Natural killer cell (primary cell): ENCODE measurements around the gene HSPBP1. TPM values are rescaled to one million over a fixed set of nuclear protein-coding genes. Genes with fewer than 3 reads are reported as not detected.
A peak's percentile ranks its signal among the peaks of the same experiment; 100 is the strongest.

Experiments used
- ATAC-seq, 3 donors: fragments of 150-1000 bp in 2 of 3; fragments of 200-7000 bp in 1 of 3; cut with Tn5 transposase; 1 replicate in 1 of 3; 2 replicates in 2 of 3; pipeline ENCODE4 v1.10.0; 2021; ENCODE audit warnings: mild to moderate bottlenecking in 2 of 3, moderate library complexity in 2 of 3
- DNase-seq, 2 donors: peaks; one replicate each; pipeline versions ENCODE4 v3.0.0 to v3.0.0-alpha.2; 2013 to 2021; ENCODE audit warnings: mixed read lengths in 1 of 2
- H3K27ac ChIP-seq: one replicate; pipeline ENCODE4 v1.5.1; 2013; ENCODE audit warnings: mild to moderate bottlenecking, low read length
- H3K27me3 ChIP-seq: one replicate; pipeline ENCODE4 v1.6.1; 2013; ENCODE audit warnings: low read length; ENCODE audit not compliant: control insufficient read depth, insufficient read depth
- H3K36me3 ChIP-seq: one replicate; pipeline ENCODE4 v1.6.1; 2013; ENCODE audit warnings: low read length; ENCODE audit not compliant: control insufficient read depth, insufficient read depth
- H3K4me1 ChIP-seq: one replicate; pipeline ENCODE4 v1.6.1; 2013; ENCODE audit warnings: low read length; ENCODE audit not compliant: control insufficient read depth, insufficient read depth
- H3K4me3 ChIP-seq: one replicate; pipeline ENCODE4 v1.5.1; 2013; ENCODE audit warnings: low read length
- H3K9me3 ChIP-seq: one replicate; pipeline ENCODE4 v1.6.1; 2013; ENCODE audit warnings: low read length; ENCODE audit not compliant: control insufficient read depth, insufficient read depth
- H3K27ac Mint-ChIP-seq, 2 donors: one replicate each; pipeline ENCODE4 v1.8.0; 2022; ENCODE audit warnings: mild to moderate bottlenecking in 2 of 2, mixed read lengths in 2 of 2, moderate library complexity in 1 of 2
- H3K27me3 Mint-ChIP-seq, 2 donors: one replicate each; pipeline ENCODE4 v1.8.0; 2022; ENCODE audit warnings: low read depth in 2 of 2, mixed read lengths in 2 of 2
- H3K36me3 Mint-ChIP-seq: one replicate; pipeline ENCODE4 v1.8.0; 2022; ENCODE audit warnings: mixed read lengths
- H3K4me1 Mint-ChIP-seq, 2 donors: one replicate each; pipeline ENCODE4 v1.8.0; 2022; ENCODE audit warnings: mixed read lengths in 2 of 2
- H3K4me3 Mint-ChIP-seq: one replicate; pipeline ENCODE4 v1.8.0; 2022; ENCODE audit warnings: mild to moderate bottlenecking, moderate library complexity, mixed read lengths
- H3K9me3 Mint-ChIP-seq, 2 donors: one replicate each; pipeline ENCODE4 v1.8.0; 2022; ENCODE audit warnings: mixed read lengths in 2 of 2
- CTCF ChIP-seq: fragments of 200-600 bp; IDR thresholded peaks from one replicate; pipeline ENCODE4 v1.8.0; 2022; ENCODE audit warnings: antibody characterized with exemption
- WGBS: methylation state at CpG from one replicate; pipeline ENCODE4 v1.1.7; 2013; ENCODE audit warnings: missing lambda C conversion rate; ENCODE audit not compliant: insufficient coverage; 5-methylcytosine and 5-hydroxymethylcytosine counted together
- intact Hi-C: fragments of 100-400 bp; cut with micrococcal nuclease; formaldehyde crosslinking; loops from one replicate; pipeline ENCODE4 v1.14.2; 2022
- total RNA-seq, 4 donors: library from RNA; stranded (reverse); fragments of 120-200 nt in 1 of 4; gene quantifications; one replicate each; pipeline versions ENCODE4 v1.2.3 to v1.2.4, GENCODE V29; 2013 to 2022

Gene HSPBP1
- total RNA-seq, 3 donors from 2014 or later (not counting 1 experiment from before 2014, with no cell fraction given) = 17.1 to 19.5 (median 18.5) TPM

GRCh38 chr19:55301459-55302317 lies 21.8 kb upstream of the HSPBP1 start:
- peak; percentile 90 for TF ChIP-seq CTCF
- ATAC-seq (peak; percentile 93 to 95 (median 94)), DNase-seq (peak; percentile 96)
- H3K4me3 ChIP-seq = peak overlapping the region; percentile 35
- H3K4me1 Mint-ChIP-seq = peaks cover 0 to 13% of the 10 kb centered on the region in 2 donors
- peaks cover 15% of the 10 kb centered on the region for H3K4me1 ChIP-seq
- H3K27ac Mint-ChIP-seq = peak overlapping the region; percentile 75 to 92
- H3K9me3 ChIP-seq = no peaks in the 10 kb centered on the region
- H3K27ac ChIP-seq = peak overlapping the region; percentile 46
- H3K27me3 Mint-ChIP-seq = no peaks in the 10 kb centered on the region
- H3K27me3 ChIP-seq = no peaks in the 10 kb centered on the region
- no peaks in the 10 kb centered on the region for H3K9me3 Mint-ChIP-seq
- H3K36me3 ChIP-seq = no peaks in the 10 kb centered on the region
- peak overlapping the region; percentile 84 for H3K4me3 Mint-ChIP-seq
- no peaks in the 10 kb centered on the region for H3K36me3 Mint-ChIP-seq
- WGBS = 11% methylated on average over 41 of the region's 42 CpGs
- intact Hi-C loops = loop anchor here (1.0 to 2.0 kb wide), 3 partner anchors 37 to 117 kb away; partner anchors contain the start of genes KMT5C, RPL28 and TMEM238

GRCh38 chr19:55300886-55301458 lies 21.1 kb upstream of the HSPBP1 start:
- peaks cover 0 to 13% of the 10 kb centered on the region in 2 donors for H3K4me1 Mint-ChIP-seq
- peak overlapping the region in 1 of 2 donors; percentile 92 for H3K27ac Mint-ChIP-seq
- H3K27ac ChIP-seq = no peak overlapping the region
- H3K9me3 ChIP-seq = no peaks in the 10 kb centered on the region
- no peak for TF ChIP-seq CTCF
- ATAC-seq (no peak), DNase-seq (no peak)
- no peaks in the 10 kb centered on the region for H3K36me3 Mint-ChIP-seq
- intact Hi-C loops = loop anchor here (2.0 kb wide), 2 partner anchors 38 to 84 kb away; partner anchors contain the start of genes KMT5C, RPL28 and TMEM238
- no peaks in the 10 kb centered on the region for H3K9me3 Mint-ChIP-seq
- no peaks in the 10 kb centered on the region for H3K36me3 ChIP-seq
- H3K4me3 Mint-ChIP-seq = no peak overlapping the region
- H3K4me1 ChIP-seq = peaks cover 15% of the 10 kb centered on the region
- no peaks in the 10 kb centered on the region for H3K27me3 Mint-ChIP-seq
- no peak overlapping the region for H3K4me3 ChIP-seq
- no peaks in the 10 kb centered on the region for H3K27me3 ChIP-seq
- 91% methylated on average over 15 of the region's 15 CpGs for WGBS

- Mint-ChIP-seq H3K4me1 (peaks cover 0 to 13% of the 10 kb centered on the region in 2 donors), H3K36me3 (no peaks in the 10 kb centered on the region), H3K27ac (no peak overlapping the region), H3K9me3 (no peaks in the 10 kb centered on the region), H3K27me3 (no peaks in the 10 kb centered on the region), H3K4me3 (no peak overlapping the region)
- Histone ChIP-seq H3K4me3 (no peak overlapping the region), H3K9me3 (no peaks in the 10 kb centered on the region), H3K36me3 (no peaks in the 10 kb centered on the region), H3K4me1 (peaks cover 15% of the 10 kb centered on the region), H3K27ac (no peak overlapping the region), H3K27me3 (no peaks in the 10 kb centered on the region)
- 83% methylated on average over 10 of the region's 10 CpGs for WGBS
- intact Hi-C loops = loop anchor here (2.0 kb wide), 2 partner anchors 39 to 85 kb away; partner anchors contain the start of genes KMT5C, RPL28 and TMEM238
- TF ChIP-seq CTCF = no peak
- no peak for DNase-seq
- no peak for ATAC-seq
Observed at GRCh38 chr19:55299991-55300390, 20.1 kb upstream of the HSPBP1 start.
